OCI-LY3 (cell line): Measurements from ENCODE around the gene ROBO1.

Experiments used
- EZH2phosphoT487 ChIP-seq: fragments of 200-600 bp; shearing (Covaris generic); IDR thresholded peaks from 2 replicates; pipeline ENCODE4 v1.6.1; 2018; ENCODE audit warnings: antibody characterized with exemption, mixed run types, low read depth
- TF ChIP-seq, protein P1 (sequence below): fragments of 200-600, 300-600 bp; sonication (generic); IDR thresholded peaks from 2 replicates; pipeline ENCODE4 v1.5.1; 2014; ENCODE audit warnings: antibody characterized with exemption, low read length, low read depth

DNA sequence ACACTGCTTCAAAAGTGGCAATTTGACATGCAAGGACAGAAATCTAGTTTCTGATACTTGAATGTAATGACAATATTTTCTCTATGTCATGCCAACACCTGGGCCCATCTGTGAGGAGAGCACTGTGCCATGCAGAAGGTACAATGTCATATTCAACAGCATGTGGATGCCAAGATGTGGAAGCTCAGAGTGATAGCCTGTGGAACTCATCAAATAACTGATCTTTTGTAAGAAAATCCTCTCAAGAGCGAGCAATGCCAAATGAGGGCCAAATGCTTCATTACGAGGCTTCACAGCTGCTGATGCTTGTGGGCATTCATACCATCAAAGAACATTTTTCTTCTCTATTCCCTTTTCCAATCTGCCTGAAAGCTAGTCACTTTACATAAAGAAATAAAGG lies 95.1 kb downstream of the ROBO1 start:
- TF ChIP-seq, protein P1, sequence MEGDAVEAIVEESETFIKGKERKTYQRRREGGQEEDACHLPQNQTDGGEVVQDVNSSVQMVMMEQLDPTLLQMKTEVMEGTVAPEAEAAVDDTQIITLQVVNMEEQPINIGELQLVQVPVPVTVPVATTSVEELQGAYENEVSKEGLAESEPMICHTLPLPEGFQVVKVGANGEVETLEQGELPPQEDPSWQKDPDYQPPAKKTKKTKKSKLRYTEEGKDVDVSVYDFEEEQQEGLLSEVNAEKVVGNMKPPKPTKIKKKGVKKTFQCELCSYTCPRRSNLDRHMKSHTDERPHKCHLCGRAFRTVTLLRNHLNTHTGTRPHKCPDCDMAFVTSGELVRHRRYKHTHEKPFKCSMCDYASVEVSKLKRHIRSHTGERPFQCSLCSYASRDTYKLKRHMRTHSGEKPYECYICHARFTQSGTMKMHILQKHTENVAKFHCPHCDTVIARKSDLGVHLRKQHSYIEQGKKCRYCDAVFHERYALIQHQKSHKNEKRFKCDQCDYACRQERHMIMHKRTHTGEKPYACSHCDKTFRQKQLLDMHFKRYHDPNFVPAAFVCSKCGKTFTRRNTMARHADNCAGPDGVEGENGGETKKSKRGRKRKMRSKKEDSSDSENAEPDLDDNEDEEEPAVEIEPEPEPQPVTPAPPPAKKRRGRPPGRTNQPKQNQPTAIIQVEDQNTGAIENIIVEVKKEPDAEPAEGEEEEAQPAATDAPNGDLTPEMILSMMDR = no peak
- TF ChIP-seq EZH2phosphoT487 = no peak
